SK-N-SH treated with all-trans-retinoic acid at 6 μM for 48 hours (cell line): ENCODE measurements around the gene RGMB.

Experiments
- ZFP3 ChIP-seq: fragments of 250-450 bp; sonication (Bioruptor Pico); IDR thresholded peaks from 2 replicates; pipeline ENCODE4 v1.5.0; 2020; ENCODE audit warnings: mild to moderate bottlenecking, moderate library complexity
- ZNF565 ChIP-seq: fragments of 450-650 bp; formaldehyde crosslinking; conservative IDR thresholded peaks from 2 replicates; pipeline ENCODE4 v1.5.0; 2020; ENCODE audit warnings: low read depth, mild to moderate bottlenecking, moderate library complexity

- TF ChIP-seq ZFP3 (CRISPR knock-in tag) (no peak), ZNF565 (CRISPR knock-in tag) (no peak)
Observed at GRCh38 chr5:98753507-98753906, 20.0 kb upstream of the RGMB start.
